Endothelial cell of hepatic sinusoid (primary cell): Measurements from ENCODE around the gene CYP4Z1.
"Not testable (repeated sequence)": the region's sequence is repeated elsewhere in the genome, so short reads cannot be mapped to it uniquely, and the experiment has no call there.

Source experiments
- in situ Hi-C: cut with HindIII; loops from 2 replicates; pipeline ENCODE4 v1.10.0; 2017; ENCODE audit warnings: low sequenced_read_pairs

The CYP4Z1 gene, protein sequence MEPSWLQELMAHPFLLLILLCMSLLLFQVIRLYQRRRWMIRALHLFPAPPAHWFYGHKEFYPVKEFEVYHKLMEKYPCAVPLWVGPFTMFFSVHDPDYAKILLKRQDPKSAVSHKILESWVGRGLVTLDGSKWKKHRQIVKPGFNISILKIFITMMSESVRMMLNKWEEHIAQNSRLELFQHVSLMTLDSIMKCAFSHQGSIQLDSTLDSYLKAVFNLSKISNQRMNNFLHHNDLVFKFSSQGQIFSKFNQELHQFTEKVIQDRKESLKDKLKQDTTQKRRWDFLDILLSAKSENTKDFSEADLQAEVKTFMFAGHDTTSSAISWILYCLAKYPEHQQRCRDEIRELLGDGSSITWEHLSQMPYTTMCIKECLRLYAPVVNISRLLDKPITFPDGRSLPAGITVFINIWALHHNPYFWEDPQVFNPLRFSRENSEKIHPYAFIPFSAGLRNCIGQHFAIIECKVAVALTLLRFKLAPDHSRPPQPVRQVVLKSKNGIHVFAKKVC

DNA sequence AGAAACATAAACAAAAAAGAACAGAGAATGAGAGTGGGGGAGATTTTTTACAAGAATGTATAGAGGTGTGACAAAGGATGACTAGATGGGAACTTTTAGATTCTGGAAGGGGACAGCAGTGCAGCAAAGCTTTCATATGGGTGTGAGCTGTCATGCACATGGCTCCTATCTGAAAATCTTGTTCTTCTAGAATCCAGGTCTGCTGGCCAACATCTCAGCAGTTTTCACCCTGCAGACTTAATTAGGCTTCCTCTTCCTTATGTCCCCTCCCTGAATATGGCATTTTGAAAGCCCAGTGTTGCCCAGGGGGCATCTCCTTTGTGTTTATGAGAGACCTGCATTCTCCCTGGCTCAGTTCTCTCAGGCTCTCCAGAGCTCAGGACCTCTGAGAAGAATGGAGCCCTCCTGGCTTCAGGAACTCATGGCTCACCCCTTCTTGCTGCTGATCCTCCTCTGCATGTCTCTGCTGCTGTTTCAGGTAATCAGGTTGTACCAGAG, at the start of gene CYP4Z1:
Gene CYP4Z1 (plus strand): TSS at position 135 of the 498 bp plus-strand sequence. CDS start 260 bp downstream, at position 395.
- in situ Hi-C loops = no loop called here

DNA sequence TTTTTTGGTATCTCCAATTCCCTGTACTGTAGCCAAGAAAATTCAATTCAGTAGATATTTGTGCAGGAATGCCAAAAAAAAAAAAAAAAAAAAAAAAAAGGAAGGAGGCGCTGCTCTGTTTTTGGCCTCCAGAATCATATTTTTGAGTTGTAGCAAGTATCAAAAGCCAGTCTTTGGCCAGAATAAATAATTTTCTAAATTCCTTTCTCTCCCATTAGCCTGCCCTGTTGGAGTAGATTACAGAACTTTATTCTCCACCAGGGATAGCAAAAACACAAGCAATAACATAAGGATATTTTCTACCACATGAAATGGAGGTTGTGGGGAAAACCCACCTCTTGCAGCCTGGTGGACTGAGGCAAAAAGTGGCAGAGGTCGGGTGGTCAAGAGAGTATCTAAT, 46.0 kb upstream of the CYP4Z1 start:
- in situ Hi-C loops = no loop called here

DNA sequence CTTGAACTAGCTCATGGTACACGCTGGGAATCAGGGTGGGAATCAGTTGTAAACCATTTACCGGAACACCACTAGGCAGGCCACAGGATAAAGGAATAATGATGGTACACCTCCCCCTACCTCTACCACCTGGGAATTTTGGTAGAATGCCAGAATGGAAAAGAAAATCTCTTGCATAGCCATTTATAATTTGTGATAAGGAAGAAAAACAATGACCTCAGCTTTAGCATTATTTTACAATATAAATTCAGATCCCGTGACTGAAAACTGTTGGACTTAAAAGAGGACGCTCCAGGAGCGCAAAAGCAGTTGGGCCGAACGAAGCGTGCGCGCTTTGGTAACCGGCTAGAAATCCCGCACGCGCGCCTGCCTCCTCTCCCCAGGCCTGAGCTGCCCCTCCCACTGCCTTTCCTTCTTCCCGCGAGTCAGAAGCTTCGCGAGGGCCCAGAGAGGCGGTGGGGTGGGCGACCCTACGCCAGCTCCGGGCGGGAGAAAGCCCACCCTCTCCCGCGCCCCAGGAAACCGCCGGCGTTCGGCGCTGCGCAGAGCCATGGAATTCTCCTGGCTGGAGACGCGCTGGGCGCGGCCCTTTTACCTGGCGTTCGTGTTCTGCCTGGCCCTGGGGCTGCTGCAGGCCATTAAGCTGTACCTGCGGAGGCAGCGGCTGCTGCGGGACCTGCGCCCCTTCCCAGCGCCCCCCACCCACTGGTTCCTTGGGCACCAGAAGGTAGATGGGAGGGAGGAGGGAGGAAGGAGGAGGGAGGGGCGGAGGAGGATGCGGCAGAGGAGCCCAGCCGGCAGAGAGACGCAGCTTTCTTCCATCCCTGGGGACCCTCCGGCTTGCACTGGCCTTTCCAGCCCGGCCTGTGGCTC, 43.5 kb upstream of the CYP4Z1 start, which contains the start of gene CYP4X1:
Gene CYP4X1 (plus strand): TSS at position 402 of the 873 bp plus-strand sequence. CDS start 149 bp downstream, at position 551.
- in situ Hi-C loops = no loop called here

DNA sequence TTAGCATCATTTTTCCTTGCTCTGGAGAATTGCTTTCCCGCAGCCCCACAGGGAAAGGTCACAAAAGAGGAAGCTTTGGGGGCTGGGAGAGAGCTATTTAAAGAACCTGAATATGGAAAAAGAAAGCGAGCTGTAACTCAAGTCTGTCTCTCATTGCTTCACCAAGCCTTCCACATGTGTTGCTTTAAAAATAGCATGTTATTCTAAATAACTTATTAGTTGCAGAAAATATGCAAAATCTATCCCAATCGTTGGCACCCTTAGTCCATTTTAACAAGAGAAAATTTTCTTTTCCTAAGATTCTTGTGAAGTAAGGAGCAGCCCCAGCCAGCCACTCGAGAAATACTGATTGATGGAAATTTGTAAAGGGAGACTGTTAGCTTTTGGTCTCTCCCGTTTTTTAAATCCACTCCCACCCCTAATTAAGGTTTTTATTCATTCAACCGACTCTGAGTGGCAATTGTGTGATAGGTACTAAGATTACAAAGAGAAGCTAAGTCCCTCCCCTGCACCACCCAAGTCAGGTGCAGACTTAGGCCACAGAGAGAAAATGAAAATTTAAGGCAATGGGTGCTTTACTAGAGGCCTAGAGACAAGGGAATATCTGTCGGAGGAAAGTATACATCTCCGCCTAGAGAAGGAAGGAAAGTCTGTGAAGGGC, 42.8 kb upstream of the CYP4Z1 start:
- in situ Hi-C loops = no loop called here

DNA sequence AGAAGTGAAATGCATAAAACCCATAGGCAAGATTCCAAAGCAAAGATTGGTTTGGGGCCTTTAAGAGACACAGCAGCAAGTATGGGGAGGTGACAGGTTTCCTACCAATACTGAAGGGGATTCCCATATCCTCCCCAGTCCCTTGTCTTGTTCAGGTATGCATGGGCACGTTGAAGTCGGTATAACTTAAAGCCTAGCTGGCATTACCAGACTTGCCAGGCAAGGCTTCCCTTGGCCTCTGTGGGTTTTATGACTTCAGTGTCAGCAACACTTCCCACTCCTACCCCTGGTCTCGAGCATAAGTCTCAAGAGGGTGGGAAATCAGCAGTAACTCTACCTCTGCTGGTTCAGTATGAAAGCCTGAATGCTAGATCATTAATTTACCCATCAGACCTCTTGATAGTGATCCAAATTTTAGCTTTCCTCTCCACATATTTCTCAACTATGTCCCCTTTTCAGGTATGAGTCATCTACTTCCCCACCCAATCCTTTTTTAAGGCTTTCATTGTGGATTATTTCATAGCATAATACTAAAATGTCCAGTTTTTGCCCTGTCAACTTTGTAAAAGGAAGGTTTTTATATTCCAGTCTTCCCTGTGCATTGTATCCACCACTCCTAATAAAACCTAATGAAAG, 36.7 kb upstream of the CYP4Z1 start:
- in situ Hi-C loops = no loop called here

DNA sequence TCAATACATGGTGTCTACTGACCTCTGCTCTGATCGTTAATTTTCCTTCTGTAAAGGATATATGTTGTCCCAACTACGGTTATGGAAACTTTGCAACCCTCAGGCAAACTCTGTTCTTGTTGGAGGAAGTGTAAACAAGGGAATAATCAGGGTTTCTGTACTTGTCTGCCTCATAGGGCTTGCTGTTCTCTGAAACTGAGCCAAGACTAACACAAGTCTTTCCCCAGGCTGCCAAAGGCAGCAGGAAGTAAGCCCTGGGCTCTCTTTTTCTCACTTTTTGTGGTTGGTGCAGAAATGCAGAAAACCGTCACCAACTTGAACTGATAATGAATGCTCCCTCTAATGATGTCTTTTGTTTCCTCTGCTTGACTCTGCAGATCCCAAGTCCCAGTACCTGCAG, 36.0 kb upstream of the CYP4Z1 start:
- in situ Hi-C loops = no loop called here

DNA sequence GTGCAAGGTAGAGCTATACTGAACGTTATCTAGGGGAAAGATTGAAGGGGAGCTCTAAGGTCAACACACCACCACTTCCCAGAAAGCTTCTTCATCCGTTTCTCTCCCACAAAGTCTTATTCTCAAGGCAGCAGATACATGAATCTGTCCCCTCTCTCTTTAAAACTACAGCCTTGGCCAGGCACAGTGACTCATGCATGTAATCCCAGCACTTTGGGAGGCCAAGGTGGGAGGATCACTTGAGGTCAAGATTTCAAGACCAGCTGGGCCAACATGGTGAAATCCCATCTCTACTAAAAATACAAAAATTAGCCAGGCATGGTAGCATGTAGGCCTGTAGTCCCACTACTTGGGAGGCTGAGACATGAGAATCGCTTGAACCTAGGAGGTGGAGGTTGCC, 35.4 kb upstream of the CYP4Z1 start:
- in situ Hi-C loops = no loop called here

DNA sequence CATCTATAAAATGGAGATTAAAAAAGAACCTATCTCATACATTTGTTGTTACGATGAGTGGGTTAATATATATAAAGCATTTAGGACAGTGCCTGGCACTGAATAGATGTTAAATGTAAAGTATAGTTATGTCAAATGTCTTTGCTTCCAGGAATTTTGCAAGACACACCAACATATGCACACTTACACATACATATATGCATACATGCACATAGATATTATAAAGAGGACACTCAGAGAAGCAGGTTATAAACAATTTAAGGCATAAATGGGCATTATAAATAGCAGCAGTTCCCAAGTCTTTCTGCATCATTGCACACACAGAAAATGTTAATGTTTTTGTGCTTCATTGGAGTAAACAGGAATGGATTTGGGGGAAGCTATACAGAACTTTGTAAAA, 30.3 kb upstream of the CYP4Z1 start:
- in situ Hi-C loops = no loop called here

DNA sequence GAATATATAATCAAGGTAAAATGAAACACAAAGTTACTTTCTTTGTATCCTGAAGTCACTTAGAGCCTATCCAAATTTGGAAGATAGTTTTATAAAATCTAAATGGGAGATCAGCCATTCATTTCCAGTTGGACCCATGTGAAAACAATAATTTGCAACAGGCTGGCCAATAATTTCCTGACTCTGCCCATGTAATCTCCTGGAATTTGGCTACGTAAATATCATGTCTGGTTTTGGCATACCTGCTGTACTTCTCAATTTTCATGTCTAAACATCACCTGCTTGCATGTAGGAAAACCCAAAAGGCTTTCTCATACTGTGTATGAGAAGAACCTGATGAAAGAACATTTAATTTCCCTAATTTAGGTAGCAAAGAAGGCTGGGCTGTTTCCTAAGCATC, 7.7 kb upstream of the CYP4Z1 start:
- in situ Hi-C loops = no loop called here

DNA sequence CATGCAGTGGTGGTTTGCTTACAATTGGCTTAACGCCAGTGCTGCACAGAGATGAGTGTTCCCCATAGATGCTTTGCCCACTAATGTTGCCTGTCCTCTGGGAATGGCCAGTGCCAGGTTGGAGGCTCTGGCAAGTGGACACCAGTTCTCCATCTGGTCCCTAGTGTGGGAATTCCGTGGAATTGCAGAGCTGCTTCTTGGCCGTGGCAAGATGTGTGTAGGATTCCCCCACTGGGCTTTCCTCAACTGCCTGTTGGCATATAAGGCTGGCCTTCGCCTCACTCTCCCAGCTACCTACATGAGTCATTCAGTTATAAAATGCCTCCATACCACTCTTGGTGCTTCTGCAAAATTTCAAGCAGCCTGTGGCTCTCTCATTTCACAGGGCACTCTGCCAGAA, 2.0 kb downstream of the CYP4Z1 start:
- in situ Hi-C loops = not testable (repeated sequence)

DNA sequence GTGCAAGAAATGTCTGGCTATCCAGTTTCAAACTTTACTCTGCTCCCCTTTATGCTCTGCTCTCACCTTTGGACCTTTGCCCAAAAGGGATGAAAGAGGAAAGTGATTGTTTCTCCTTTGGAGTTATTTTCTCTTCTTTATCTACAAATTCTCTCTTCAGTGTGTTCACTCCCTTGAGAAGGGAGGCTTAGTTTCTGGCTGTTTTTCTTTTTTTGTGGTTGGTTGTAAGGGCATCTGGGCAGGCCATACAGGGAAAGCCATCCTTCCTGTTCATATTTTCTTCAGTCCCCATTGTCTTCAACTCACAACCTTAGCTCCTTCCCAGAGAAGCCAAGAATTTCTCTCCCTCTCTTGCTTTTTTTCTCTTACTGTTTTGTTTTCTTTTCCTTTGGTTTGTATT, 2.5 kb downstream of the CYP4Z1 start:
- in situ Hi-C loops = not testable (repeated sequence)

DNA sequence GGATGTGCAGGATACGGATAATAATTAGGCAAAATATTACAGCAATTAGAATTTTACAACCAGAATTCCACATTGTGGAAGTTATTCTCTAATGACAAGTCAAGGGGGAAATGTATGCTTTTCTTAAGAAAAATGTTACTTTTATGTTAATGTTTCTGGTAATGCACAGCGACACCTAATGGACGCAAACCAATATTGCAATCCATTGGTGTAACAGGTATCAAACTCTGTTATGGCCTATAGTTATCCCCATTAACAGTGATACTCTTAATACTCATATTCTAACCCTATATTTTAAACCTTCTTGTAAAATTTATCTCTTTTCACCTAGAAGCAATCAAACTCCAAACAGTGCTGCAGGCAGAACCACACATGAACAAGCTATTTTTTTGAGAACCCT, 22.3 kb downstream of the CYP4Z1 start:
- in situ Hi-C loops = not testable (repeated sequence)

DNA sequence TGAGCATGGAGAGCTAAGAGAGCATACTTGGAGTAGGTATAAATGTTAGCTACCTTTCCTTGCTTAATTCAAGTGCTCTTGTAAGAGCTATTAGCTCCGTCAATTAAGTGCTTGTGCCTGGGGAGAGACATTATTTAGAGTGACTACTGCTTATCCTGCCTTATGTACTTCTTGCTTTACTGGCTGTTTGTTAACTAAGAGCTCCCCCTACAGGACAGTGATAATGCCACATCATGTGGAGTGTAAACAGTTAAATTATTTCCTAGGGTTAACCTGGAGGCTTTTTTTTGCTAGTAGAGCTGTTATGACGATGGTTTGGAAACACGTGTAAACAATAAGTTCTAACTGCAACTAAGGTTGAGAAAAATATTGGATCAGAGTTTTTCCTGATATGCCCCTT, 24.4 kb downstream of the CYP4Z1 start:
- in situ Hi-C loops = not testable (repeated sequence)

DNA sequence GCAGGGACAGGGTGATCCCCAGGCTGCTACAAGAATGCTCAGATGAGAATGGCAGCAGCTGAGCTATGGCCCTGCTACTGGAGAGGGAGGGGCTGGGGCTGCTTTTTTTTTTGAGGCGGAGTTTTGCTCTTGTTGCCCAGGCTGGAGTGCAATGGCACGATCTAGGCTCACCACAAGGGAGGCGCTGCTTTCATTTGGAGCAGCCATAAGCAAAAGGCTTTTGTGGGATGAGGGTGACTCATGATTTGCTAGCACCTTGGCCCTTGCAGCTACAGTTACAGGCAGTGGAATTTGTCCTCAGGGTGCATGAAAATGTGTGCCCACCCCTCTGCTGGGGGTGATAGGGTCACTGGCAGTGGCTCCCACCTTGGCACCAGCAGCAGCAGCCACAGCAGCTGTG, 37.8 kb downstream of the CYP4Z1 start:
- in situ Hi-C loops = no loop called here

DNA sequence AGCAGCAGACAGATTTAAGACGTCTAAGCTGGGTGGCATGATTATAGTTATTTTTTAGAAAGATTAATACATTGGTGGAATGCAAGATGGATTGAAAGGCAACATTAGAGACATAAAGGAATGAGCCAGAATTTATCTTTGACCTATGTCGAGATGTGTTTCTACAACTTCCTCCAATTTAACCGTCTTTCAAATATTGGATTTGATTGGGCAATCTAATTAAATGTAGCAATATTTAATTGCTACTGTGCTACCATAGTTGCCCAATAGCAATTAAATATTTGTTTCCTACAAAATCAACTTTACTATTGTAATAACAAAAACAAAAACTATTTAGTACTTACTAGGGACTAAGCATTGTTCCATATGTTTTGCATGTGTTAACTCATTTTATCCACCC, 39.8 kb downstream of the CYP4Z1 start:
- in situ Hi-C loops = no loop called here

DNA sequence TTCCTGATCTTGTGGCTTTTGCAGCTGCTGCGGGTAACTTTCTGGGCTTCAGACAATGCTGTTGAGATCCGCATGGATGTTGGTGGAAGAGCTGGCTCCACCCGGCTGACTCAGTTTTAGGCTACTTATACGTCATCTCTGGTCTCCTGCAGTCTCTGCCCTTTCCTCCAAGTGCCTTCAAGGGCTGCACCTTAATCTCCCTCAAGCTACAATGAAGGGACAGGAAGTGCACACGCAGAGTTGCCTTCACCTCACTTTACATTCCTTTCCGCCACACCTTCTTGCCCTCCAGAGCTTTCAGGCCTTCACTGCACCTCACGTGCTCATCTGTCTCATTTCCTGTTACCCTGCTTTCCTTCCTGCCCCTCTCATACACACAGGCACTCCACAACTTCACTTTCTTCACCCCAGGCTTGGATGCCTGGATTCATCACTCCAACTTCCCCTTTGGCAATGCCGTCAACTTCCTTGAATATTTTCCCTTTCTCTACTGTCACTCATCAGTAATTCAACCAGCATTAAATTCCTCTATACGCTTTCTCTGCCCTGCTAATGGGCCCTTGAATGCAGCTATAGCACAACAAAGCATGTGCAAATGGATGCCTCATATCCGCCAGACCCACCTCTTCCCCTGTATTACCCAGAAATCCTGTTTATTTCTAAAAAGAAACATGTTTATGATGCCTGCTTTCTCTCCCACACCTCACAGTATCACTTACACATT, 41.0 kb downstream of the CYP4Z1 start:
- in situ Hi-C loops = not testable (repeated sequence)

DNA sequence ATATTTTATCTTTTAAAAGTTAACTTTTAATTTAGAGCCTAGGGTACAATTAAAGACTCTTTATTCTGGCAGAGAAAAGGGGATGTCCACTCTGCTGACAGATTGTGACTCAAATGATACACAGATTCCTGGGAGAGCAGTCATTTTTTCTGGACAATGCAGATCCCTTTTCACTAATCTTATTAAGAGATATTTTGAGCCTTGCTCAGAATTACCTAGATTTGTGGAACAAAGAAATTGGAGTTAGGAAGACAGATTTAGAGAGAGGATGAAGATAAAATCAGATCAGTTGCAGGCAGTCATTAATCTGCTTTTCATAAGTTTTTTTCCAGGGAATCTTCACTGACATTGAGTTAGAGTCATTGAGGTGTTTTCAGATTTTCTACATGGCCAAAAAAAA, 42.5 kb downstream of the CYP4Z1 start:
- in situ Hi-C loops = not testable (repeated sequence)

DNA sequence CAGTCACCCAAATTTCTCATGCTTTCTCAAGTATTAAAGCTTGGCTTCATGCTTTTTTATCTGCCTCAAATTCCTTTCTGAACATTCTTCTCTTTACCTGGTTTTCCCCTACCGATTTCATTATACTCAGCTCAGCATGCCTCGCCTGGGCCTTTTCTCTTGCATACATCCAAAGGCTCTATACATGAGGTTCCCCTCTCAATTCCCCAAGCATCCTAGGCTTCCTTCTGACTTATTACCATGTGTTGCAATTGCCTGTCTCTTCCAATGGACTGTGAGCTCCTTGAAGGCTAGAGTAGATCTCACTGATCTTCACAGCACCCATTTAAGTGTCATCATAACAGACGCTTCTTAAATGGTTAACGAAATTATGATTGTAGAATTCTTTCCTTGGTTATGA, 46.1 kb downstream of the CYP4Z1 start:
- in situ Hi-C loops = no loop called here

DNA sequence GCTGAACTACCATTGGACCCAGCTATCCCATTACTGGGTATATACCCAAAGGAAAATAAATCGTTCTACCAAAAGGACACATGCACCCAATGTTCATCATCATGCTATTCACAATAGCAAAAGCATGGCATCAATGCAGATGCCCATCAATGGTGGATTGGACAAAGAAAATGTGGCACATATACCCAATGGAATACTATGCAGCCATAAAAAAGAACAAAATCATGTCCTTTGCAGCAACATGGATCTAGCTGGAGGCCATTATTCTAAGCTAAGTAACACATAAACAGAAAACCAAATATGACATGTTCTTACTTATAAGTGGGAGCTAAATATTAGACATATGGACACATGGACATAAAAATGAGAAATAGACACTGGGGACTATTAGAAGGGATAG, 54.0 kb downstream of the CYP4Z1 start:
- in situ Hi-C loops = not testable (repeated sequence)

DNA sequence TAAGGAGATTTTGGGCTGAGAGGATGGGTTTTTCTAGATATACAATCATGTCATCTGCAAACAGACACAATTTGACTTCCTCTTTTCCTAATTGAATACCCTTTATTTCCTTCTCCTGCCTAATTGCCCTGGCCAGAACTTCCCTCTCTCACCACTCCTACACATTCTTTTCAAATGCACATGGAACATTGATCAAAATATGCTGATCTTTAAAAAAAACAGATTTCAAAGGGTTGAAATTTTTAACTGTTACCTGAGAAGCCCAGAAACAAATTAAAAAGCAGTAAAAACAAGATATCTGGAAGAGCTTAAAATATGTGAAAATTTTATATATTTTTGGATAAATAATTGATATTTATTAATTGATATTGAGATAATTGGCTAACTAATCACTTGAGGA, 57.8 kb downstream of the CYP4Z1 start:
- in situ Hi-C loops = not testable (repeated sequence)
